Renal cortex interstitium (tissue), 15 donors: ENCODE results near the gene APOBEC4. TPM values are rescaled to one million over a fixed set of nuclear protein-coding genes. Genes with fewer than 3 reads are reported as not detected.
"Not testable (repeated sequence)": the region's sequence is repeated elsewhere in the genome, so short reads cannot be mapped to it uniquely, and the experiment has no call there.

Experiments used
- DNase-seq, 11 donors: peaks; one replicate each; pipeline ENCODE4 v3.0.0-alpha.2; 2013; ENCODE audit warnings: low read depth in 9 of 11, low spot score in 4 of 11; ENCODE audit errors: extremely low read depth in 1 of 11
- long read RNA-seq, 16 experiments: transcript quantifications; one replicate each; lab custom pipeline, GENCODE V29; 2026
- polyA plus RNA-seq, 3 donors: library from polyadenylated mRNA; unstranded; fragments of 120-200 nt; gene quantifications; one replicate each; pipeline ENCODE4 v1.2.1, GENCODE V29; 2013; ENCODE audit not compliant: insufficient read length in 3 of 3

The APOBEC4 gene, protein sequence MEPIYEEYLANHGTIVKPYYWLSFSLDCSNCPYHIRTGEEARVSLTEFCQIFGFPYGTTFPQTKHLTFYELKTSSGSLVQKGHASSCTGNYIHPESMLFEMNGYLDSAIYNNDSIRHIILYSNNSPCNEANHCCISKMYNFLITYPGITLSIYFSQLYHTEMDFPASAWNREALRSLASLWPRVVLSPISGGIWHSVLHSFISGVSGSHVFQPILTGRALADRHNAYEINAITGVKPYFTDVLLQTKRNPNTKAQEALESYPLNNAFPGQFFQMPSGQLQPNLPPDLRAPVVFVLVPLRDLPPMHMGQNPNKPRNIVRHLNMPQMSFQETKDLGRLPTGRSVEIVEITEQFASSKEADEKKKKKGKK
- polyA plus RNA-seq, result not detected
- long read RNA-seq, donor 1, result 0 reads
- long read RNA-seq, donor 2, result 0 reads
- long read RNA-seq, donor 3, result 0 reads
- long read RNA-seq, donor 4, result 0 reads
- long read RNA-seq, donor 5, result 0 reads
- long read RNA-seq, donor 6, result 0 reads
- long read RNA-seq, donor 7, result 0 reads
- long read RNA-seq, donor 8, result 0 reads
- long read RNA-seq, donor 9, result 0 reads
- long read RNA-seq, donor 10, result 0 reads
- long read RNA-seq, donor 11, result 0 reads
- long read RNA-seq, donor 12, result 0 reads
- long read RNA-seq, donor 13, result 0 reads
- long read RNA-seq, donor 14, result 0 reads
- long read RNA-seq, donor 15, result 0 reads
- long read RNA-seq, donor 16, result 0 reads

GRCh38 chr1:183652547-183653461 is at the start of gene APOBEC4:
Gene APOBEC4, minus strand, starts transcription at chr1:183653316. Its CDS starts 4,535 bp downstream, at chr1:183648781.
- no peak for DNase-seq

GRCh38 chr1:183702813-183703198 is 49.7 kb upstream of the APOBEC4 start:
- no peak for DNase-seq

DNA sequence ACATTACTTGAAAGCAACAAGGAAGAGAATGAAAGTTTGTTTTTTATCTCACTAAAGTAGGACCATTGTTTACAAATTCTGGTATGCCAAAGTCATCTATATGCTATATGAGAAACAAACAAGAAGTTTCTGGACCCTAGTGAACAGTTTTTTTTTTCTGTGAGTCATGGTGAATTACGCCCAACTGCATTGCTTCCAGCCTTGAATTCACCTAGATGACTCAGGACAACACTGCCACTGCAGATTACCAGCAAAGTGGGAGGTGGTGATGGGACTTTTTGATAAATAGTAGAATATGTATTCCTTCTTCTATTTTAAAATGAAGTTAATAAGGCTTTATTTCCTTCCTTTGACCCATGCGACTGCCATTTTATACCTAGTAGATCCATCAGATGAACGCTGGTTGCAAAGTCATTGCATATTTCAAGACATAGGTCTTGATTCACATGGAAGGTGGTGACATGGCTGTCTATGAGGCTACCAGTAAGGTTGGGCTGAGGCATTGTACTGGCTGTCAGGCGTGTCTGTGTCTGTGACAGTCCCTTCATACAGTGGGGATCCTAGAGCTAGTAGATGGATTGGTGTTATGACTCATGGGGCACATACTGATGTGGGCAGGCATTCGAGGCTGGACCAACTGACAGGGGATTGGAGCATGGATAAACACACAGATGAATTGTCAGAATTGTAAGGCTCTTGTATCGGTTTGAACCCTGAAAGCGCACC is 49.1 kb upstream of the APOBEC4 start:
- no peak for DNase-seq

- DNase-seq, result no peak
Measured at GRCh38 chr1:183699616-183700160, 46.6 kb upstream of the APOBEC4 start.

DNA sequence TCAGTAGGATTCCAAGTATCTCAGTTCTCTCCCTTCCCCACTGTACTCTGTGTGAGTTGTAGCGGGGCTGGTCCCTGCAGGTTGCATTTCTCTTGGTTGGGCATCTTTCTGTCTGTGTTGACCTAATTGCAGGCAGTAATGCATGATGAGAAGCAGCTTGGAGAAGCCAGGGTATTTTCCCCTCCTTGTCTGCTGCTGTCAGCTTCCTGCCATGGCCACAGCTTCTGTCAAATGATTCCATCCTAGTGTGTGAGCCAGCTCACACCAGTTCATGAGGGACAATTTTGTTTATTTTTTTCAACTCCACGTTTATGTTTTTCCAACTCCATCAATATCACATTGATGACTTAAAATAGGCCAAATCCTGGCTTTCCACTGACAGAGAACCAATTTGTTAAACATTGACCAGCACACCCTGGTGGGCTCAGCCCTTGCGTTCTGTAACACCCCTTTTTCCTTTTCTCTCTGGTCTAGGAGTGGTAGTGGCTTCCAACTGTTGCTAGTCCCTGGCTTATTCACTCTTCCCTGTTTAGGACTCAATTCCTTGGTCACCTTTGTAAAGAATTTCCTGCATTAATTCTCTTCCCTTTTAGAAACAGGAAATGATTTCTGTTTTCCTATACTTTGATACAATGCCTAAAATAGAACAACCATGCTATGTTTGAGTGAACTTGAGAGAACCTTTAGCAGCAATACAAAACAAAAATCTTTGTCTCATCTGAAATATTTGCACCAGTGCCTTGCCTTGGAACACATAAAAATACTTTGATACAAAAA is 44.9 kb upstream of the APOBEC4 start:
- no peak for DNase-seq

- no peak for DNase-seq
Measured at GRCh38 chr1:183696981-183697380, 43.9 kb upstream of the APOBEC4 start.

DNA sequence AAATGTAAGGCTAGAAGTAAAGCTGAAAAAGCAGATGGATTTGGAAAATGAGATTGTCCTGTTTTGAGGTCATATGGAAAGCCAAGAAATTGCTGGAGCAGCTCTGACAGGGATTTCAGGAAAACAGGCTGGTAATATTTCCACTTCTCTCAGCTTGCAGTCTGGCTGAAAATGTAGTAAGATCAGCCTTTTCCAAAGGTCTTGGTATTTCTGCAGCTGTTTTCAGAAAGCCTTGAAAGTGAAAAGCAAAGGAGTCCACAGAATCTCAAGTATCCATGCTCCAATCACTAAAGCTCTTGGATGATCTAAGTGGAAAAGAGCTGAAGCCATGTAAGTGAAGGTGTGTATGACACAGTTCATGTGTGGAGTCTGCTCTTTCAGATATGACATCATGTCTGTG is 41.6 kb upstream of the APOBEC4 start:
- DNase-seq, result no peak

DNA sequence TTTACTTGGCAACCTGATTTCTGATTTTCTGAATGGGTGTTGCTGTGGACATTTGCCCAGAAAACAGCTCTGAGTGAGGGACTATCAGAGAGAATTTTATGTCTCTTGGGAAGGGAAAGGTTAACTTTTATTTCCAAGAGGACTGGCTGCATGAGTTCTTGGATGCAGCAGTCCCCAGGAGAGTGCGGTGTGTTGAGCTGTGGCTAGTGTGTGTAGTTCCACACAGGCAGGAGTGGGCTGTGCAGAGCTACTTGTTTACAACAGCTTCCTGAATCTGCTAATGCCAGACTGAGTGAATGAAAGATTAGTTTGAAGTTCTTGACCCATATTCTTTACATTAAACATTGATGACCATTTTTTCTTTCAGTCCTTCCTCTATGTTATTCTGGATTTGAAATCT is 41.0 kb upstream of the APOBEC4 start:
- no peak for DNase-seq

- DNase-seq, result no peak
Measured at GRCh38 chr1:183693521-183693920, 40.4 kb upstream of the APOBEC4 start.

- no peak for DNase-seq
Measured at GRCh38 chr1:183689762-183690204, 36.7 kb upstream of the APOBEC4 start.

DNA sequence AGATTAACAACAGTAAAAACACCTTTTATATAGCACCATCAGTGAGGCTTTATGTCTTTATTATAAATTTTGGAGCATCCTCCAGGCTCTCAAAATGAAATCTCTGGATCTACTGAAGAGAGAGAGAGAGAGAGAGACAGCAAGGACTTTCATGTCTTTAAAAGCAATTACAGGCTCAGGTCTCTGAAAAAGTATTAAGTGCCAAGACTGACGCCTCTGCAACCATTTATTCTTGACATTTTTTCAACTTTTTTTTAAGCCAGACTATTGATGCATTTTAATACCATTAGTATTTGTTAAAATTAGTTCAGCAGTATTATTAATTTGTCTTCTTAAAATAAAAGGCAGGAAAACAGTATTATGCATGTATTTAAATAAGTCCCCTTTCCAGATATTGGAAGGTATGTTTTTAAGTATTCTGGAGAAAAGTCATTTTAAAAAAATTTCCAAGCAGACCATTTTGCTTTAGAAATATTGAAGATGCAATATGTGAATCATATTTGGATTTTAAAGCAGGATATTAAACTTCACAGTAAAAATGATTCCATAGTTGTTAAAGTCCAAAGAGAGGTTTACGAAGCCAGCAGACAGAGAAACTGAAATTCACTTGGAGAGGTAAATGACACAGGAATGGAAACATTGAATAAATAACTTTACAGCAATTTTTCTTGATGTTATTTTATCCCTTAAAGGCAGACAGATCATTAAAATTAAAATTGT is 35.4 kb upstream of the APOBEC4 start:
- DNase-seq, result no peak

DNA sequence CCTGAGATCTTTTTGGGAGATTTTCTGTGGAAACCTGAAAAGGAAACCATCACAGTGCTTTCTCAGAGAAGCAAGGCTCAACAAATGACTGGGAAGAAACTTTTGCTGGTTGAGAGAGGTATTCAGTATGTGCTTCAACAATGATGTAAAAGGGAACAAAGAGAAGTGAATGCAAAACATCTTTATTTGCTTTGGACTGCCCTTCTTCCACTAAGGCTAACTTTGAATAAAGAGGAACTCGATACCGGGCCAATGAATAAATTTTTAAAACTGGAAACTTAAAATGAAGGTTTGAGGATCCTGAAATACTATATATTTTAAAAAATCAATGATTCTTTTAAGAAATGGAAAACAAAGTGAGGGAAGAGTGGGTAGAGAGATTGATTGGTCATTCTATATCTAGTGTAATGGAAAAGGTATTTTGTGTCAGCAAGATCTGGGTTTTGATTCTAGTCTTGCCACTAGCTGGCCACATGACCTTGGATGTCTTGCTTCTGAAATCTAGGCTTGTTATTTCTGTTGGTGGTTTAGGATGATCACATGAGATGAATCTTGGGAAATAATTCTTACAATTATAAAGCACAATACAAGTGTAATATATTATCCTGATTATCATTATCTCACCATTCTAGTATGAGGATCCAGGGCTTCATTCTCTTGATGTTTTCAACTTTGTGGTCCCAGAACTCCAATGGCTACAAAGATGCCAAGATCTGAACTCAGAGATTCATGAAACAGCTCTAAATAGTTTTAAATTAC is 34.6 kb upstream of the APOBEC4 start:
- no peak for DNase-seq

DNA sequence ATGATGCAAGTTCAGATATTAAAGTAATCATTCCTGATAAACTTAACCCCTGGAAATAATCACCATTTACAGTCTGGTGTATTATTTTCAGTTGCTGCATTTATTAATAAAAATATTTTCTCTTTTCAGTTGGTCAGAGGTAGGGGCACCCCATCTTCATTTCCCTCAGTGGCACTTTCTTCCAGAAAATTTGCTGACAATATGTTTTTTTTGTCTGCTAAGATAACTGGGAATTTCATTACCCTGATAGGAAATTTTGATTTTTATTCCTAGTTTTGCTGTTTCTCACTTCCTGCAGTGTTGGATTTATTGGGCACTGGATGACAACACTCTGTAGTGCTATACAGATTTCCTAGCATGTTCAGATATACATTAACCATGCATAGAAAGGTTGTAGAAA is 33.1 kb upstream of the APOBEC4 start:
- no peak for DNase-seq

- no peak for DNase-seq
Measured at GRCh38 chr1:183685112-183685713, 32.1 kb upstream of the APOBEC4 start.

GRCh38 chr1:183679363-183679762 is 26.2 kb upstream of the APOBEC4 start:
- not testable (repeated sequence) for DNase-seq

- no peak for DNase-seq
Measured at GRCh38 chr1:183678819-183679218, 25.7 kb upstream of the APOBEC4 start.
